Spleen (tissue), 11 donors: ENCODE data around the gene C1QC. TPM values are rescaled to one million over a fixed set of nuclear protein-coding genes. Genes with fewer than 3 reads are reported as not detected.

ENCODE experiments used
- DNase-seq: peaks from one replicate; pipeline ENCODE4 v3.0.0-alpha.2; 2020
- H3K27ac ChIP-seq, 8 donors: fragments of 200-600 bp; sonication (generic) in 7 of 8; 1 replicate in 4 of 8; 2 replicates in 4 of 8; pipeline versions ENCODE4 v1.5.0 to v1.8.0; 2016 to 2021; ENCODE audit warnings: inconsistent platforms in 4 of 8, mild to moderate bottlenecking in 4 of 8, moderate library complexity in 1 of 8
- H3K27me3 ChIP-seq, 7 donors: fragments of 200-600 bp; sonication (generic) in 6 of 7; replicated peaks in 1 of 7; 1 replicate in 4 of 7; 2 replicates in 3 of 7; pipeline versions ENCODE4 v1.5.0 to v1.8.0; 2016 to 2021; ENCODE audit warnings: inconsistent platforms in 3 of 7, mild to moderate bottlenecking in 1 of 7
- H3K36me3 ChIP-seq, 6 donors: fragments of 200-600 bp; sonication (generic) in 5 of 6; 1 replicate in 4 of 6; 2 replicates in 2 of 6; pipeline versions ENCODE4 v1.5.0 to v1.8.0; 2016 to 2021; ENCODE audit warnings: inconsistent platforms in 2 of 6
- H3K4me1 ChIP-seq, 6 donors: fragments of 200-600 bp; sonication (generic) in 5 of 6; 1 replicate in 3 of 6; 2 replicates in 3 of 6; pipeline versions ENCODE4 v1.5.0 to v1.8.0; 2016 to 2021; ENCODE audit warnings: inconsistent platforms in 3 of 6
- H3K4me3 ChIP-seq, 8 donors: fragments of 200-600 bp; sonication (generic) in 7 of 8; 1 replicate in 4 of 8; 2 replicates in 4 of 8; pipeline versions ENCODE4 v1.5.0 to v1.8.0; 2016 to 2021; ENCODE audit warnings: inconsistent platforms in 4 of 8, mild to moderate bottlenecking in 4 of 8, moderate library complexity in 2 of 8
- H3K9me3 ChIP-seq, 8 donors: fragments of 200-600 bp; sonication (generic) in 7 of 8; 1 replicate in 4 of 8; 2 replicates in 4 of 8; pipeline versions ENCODE4 v1.5.0 to v1.8.0; 2016 to 2021; ENCODE audit warnings: inconsistent platforms in 4 of 8
- CTCF ChIP-seq, 11 experiments: fragments of 200-600 bp in 7 of 11; fragments of 450-650 bp in 4 of 11; sonication (generic) in 4 of 11; IDR thresholded peaks in 8 of 11; conservative IDR thresholded peaks in 3 of 11; 1 replicate in 7 of 11; 2 replicates in 4 of 11; pipeline versions ENCODE4 v1.4.0 to v1.8.0; 2016 to 2021; ENCODE audit warnings: antibody characterized with exemption in 11 of 11, inconsistent platforms in 4 of 11, mild to moderate bottlenecking in 1 of 11
- POLR2A ChIP-seq, 3 donors: fragments of 450-650 bp; IDR thresholded peaks; one replicate each; pipeline ENCODE4 v1.5.1; 2017; ENCODE audit warnings: antibody characterized with exemption in 3 of 3, mild to moderate bottlenecking in 1 of 3
- POLR2AphosphoS5 ChIP-seq, 3 donors: sonication (generic); formaldehyde crosslinking; IDR thresholded peaks; one replicate each; pipeline ENCODE4 v1.5.1; 2017; ENCODE audit warnings: antibody characterized with exemption in 3 of 3
- WGBS, 5 donors: extraction: QIAGEN DNeasy Blood & Tissue Kit in 3 of 5; methylation state at CpG; one replicate each; pipeline versions ENCODE4 v1.1.5 to v1.1.7; 2013 to 2018; 5-methylcytosine and 5-hydroxymethylcytosine counted together
- intact Hi-C: fragments of 100-400 bp; cut with DNase I; formaldehyde crosslinking; loops from one replicate; pipeline ENCODE4 v1.15.0; 2023; ENCODE audit warnings: low total_unique reads
- polyA plus RNA-seq, 3 donors: library from polyadenylated mRNA; stranded (reverse); fragments of 200-250 nt; gene quantifications; one replicate each; pipeline ENCODE4 v1.2.1, GENCODE V29; 2013
- total RNA-seq, 7 donors: library from RNA; depleted of rRNA in 3 of 7; stranded (reverse); fragments of >200 nt in 3 of 7; fragmentation: NEBNext Ultra II Directional in 4 of 7; extraction: Animal tissue kit (Norgen Biotek cat#: 25700) in 4 of 7; gene quantifications; one replicate each; pipeline versions ENCODE4 v1.1.0 to v1.2.1, GENCODE V29; 2016 to 2021
- donor health status: healthy with polysubstance abuse.
- donor health status: DM: no; HTN: no; CAD: no; lungs with moderate emphysema.
- donor health status: DM: no; HTN: no; CAD: no.
- donor health status: Bipolar disorder and iron deficiency.
- donor health status: healthy.
- donor health status: DM: no; HTN: no; CAD: no.
- donor health status: DM: yes; HTN: yes; CAD: no.

C1QC gene
- total and polyA plus RNA-seq, 10 donors: 98.7 to 1,691 (median 1,058) TPM

- Histone ChIP-seq H3K4me3 (no peak overlapping the region), H3K27me3 (peaks cover 0 to 71% (median 11%) of the 10 kb centered on the region in 7 donors), H3K36me3 (no peaks in the 10 kb centered on the region), H3K9me3 (no peaks in the 10 kb centered on the region), H3K27ac (no peak overlapping the region), H3K4me1 (no peaks in the 10 kb centered on the region)
- DNase-seq: no peak
- intact Hi-C loops: no loop called here
- 77 to 83% (median 80%) methylated on average over 28 to 30 of the region's 30 CpGs for WGBS, 5 donors
- TF ChIP-seq CTCF (IDR thresholded peaks at IDR 0.05 in 8 of 11, conservative IDR thresholded peaks at IDR 0.05 in 3 of 11) (no peak), POLR2A (IDR thresholded peaks at IDR 0.05) (no peak), POLR2AphosphoS5 (IDR thresholded peaks at IDR 0.05) (no peak)
Observed at GRCh38 chr1:22597301-22597965, 46.0 kb upstream of the C1QC start.

DNA sequence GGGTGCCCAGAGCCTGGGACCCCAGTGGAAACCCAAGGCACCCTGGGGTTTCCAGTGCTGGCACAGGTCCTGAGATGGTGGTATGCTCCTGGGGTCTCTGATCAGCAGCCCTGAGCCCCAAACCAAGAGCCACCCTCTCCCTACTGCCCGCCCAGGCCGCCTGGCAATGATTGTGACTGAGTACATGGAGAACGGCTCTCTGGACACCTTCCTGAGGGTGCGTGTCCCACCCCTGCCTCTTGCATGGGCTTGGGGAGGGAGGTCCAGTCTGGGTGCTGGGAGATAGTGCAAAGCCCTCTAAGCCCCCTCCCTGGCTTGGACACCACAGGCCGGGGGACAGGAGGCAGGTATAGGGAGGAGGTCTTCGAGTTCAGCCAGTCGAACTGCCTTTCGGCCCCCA lies 45.4 kb upstream of the C1QC start:
- Histone ChIP-seq H3K9me3 (no peaks in the 10 kb centered on the region), H3K36me3 (no peaks in the 10 kb centered on the region), H3K4me1 (no peaks in the 10 kb centered on the region), H3K27ac (no peak overlapping the region), H3K4me3 (no peak overlapping the region), H3K27me3 (peaks cover 0 to 71% (median 13%) of the 10 kb centered on the region in 7 donors)
- intact Hi-C loops: no loop called here
- DNase-seq: no peak
- 78 to 94% (median 83%) methylated on average over 4 to 8 of the region's 8 CpGs for WGBS, 5 donors
- TF ChIP-seq POLR2A (IDR thresholded peaks at IDR 0.05) (no peak), CTCF (IDR thresholded peaks at IDR 0.05 in 8 of 11, conservative IDR thresholded peaks at IDR 0.05 in 3 of 11) (no peak), POLR2AphosphoS5 (IDR thresholded peaks at IDR 0.05) (no peak)

GRCh38 chr1:22598736-22599135 lies 44.7 kb upstream of the C1QC start:
- TF ChIP-seq POLR2AphosphoS5 (IDR thresholded peaks at IDR 0.05) (no peak), CTCF (IDR thresholded peaks at IDR 0.05 in 8 of 11, conservative IDR thresholded peaks at IDR 0.05 in 3 of 11) (no peak), POLR2A (IDR thresholded peaks at IDR 0.05) (no peak)
- peaks cover 0 to 71% (median 10%) of the 10 kb centered on the region in 7 donors for H3K27me3 ChIP-seq
- no peaks in the 10 kb centered on the region for H3K36me3 ChIP-seq
- intact Hi-C loops: no loop called here
- no peaks in the 10 kb centered on the region for H3K9me3 ChIP-seq
- no peak overlapping the region for H3K4me3 ChIP-seq
- no peaks in the 10 kb centered on the region for H3K4me1 ChIP-seq
- no peak overlapping the region for H3K27ac ChIP-seq
- DNase-seq: no peak
- WGBS, 5 donors: 71 to 83% (median 80%) methylated on average over 9 to 24 of the region's 24 CpGs

DNA sequence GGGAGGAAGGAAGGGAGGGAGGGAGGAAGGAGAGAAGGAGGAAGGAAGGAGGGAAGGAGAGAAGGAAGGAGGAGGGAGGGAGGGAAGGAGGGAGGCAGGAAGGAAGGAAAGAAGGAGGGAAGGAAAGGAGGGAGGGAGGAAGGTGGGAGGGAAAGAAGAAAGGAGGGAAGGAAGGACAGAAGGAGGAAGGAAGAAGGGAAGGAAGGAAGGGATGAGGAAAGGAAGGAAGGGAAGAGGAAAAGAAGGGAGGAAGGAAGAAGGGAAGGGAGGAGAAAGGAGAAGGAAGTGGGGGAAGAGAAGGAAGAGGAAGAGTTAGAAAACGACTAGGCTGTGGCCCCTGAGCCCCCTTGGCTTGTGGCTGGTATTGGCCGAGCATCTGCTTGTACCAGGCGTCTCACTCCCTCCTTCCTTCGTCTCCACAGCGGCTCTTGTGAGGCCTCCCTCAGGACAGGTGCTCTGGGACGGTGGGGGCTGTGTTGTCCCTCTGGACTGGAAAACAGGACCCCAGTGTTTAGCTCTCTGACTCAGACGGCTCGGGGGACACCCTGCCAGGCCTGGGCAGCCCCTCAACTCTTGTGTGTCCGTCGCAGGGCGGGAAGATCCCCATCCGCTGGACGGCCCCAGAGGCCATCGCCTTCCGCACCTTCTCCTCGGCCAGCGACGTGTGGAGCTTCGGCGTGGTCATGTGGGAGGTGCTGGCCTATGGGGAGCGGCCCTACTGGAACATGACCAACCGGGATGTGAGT lies 43.2 kb upstream of the C1QC start:
- 52 to 75% (median 69%) methylated on average over 8 to 22 of the region's 22 CpGs for WGBS, 5 donors
- intact Hi-C loops: no loop called here
- no peak overlapping the region for H3K27ac ChIP-seq

More for the DNA sequence above, 43.2 kb upstream of the C1QC start:
- Histone ChIP-seq H3K9me3 (no peaks in the 10 kb centered on the region), H3K4me1 (no peaks in the 10 kb centered on the region), H3K27me3 (peaks cover 0 to 71% (median 8%) of the 10 kb centered on the region in 7 donors), H3K36me3 (no peaks in the 10 kb centered on the region), H3K4me3 (no peak overlapping the region)
- TF ChIP-seq POLR2AphosphoS5 (IDR thresholded peaks at IDR 0.05) (no peak), POLR2A (IDR thresholded peaks at IDR 0.05) (no peak), CTCF (IDR thresholded peaks at IDR 0.05 in 8 of 11, conservative IDR thresholded peaks at IDR 0.05 in 3 of 11) (no peak)
- DNase-seq: no peak
